ENCODE measurements around the gene REELD1.

GRCh38 chr4:146165221-146165620, 49.1 kb upstream of the REELD1 start:
- TF ChIP-seq EZH2 (IDR thresholded peaks at IDR 0.05; ENCODE audit: borderline replicate concordance, low read depth, low read length, severe bottlenecking), result no peak
- no peak for TF ChIP-seq POLR2A (IDR thresholded peaks at IDR 0.05; ENCODE audit: low read depth, low read length)
- no peak for TF ChIP-seq CTCF (IDR thresholded peaks at IDR 0.05; ENCODE audit: extremely low read depth in 1 of 2, insufficient read depth in 1 of 2, low read depth in 1 of 2, low read length in 2 of 2)
- no peak for TF ChIP-seq POLR2AphosphoS5 (IDR thresholded peaks at IDR 0.05; ENCODE audit: insufficient read depth, low read depth, low read length)
- no peak for TF ChIP-seq FOS (IDR thresholded peaks at IDR 0.05; ENCODE audit: borderline replicate concordance, insufficient read depth, low read length)
- no peak for TF ChIP-seq JUN (IDR thresholded peaks at IDR 0.05; ENCODE audit: borderline replicate concordance, insufficient read depth, insufficient read length, low read depth)
- no peak for TF ChIP-seq MYC (IDR thresholded peaks at IDR 0.05; ENCODE audit: low read depth, low read length)

All from endothelial cell of umbilical vein (primary cell).